NCI-H2029 treated with DMSO at 0.1 percent for 48 hours (cell line): ENCODE results near the gene MLKL.
A peak's percentile ranks its signal among the peaks of the same experiment; 100 is the strongest.
"Not testable (repeated sequence)": the region's sequence is repeated elsewhere in the genome, so short reads cannot be mapped to it uniquely, and the experiment has no call there.

Experiments
- DNase-seq: peaks from one replicate; lab custom pipeline; 2025; lab: John Stamatoyannopoulos, UW

MLKL gene

GRCh38 chr16:74699666-74700065, 996 bp downstream of the MLKL start:
- DNase-seq, result no peak

GRCh38 chr16:74698222-74698621, 2.4 kb downstream of the MLKL start:
- DNase-seq, result no peak

GRCh38 chr16:74695450-74696422, 4.9 kb downstream of the MLKL start:
- DNase-seq, result peak; percentile 50

GRCh38 chr16:74691093-74691855, 9.4 kb downstream of the MLKL start:
- DNase-seq, result no peak

GRCh38 chr16:74682556-74682955, 18.1 kb downstream of the MLKL start:
- DNase-seq, result no peak

GRCh38 chr16:74680681-74681080, 20.0 kb downstream of the MLKL start:
- DNase-seq, result no peak

- no peak for DNase-seq
Observed at GRCh38 chr16:74679983-74680382, 20.7 kb downstream of the MLKL start.

GRCh38 chr16:74677868-74678267, 22.8 kb downstream of the MLKL start:
- DNase-seq, result no peak

GRCh38 chr16:74673876-74674275, 26.8 kb downstream of the MLKL start:
- no peak for DNase-seq

GRCh38 chr16:74668877-74669276, 31.8 kb downstream of the MLKL start:
- not testable (repeated sequence) for DNase-seq

- no peak for DNase-seq
Observed at GRCh38 chr16:74667255-74667700, 33.4 kb downstream of the MLKL start.

- DNase-seq, result peak; percentile 69
Observed at GRCh38 chr16:74666425-74667254, 34.0 kb downstream of the MLKL start, which contains the start of gene RFWD3. Gene RFWD3, minus strand, starts transcription at chr16:74666877. Its CDS starts 5,428 bp downstream, at chr16:74661449.

- DNase-seq, result no peak
Observed at GRCh38 chr16:74666010-74666421, 34.6 kb downstream of the MLKL start.

- DNase-seq, result no peak
Observed at GRCh38 chr16:74661064-74661463, 39.6 kb downstream of the MLKL start.

- DNase-seq, result no peak
Observed at GRCh38 chr16:74660383-74660782, 40.3 kb downstream of the MLKL start.

GRCh38 chr16:74659041-74659440, 41.6 kb downstream of the MLKL start:
- DNase-seq, result no peak

GRCh38 chr16:74657870-74658642, 42.6 kb downstream of the MLKL start:
- no peak for DNase-seq

GRCh38 chr16:74654536-74655050, 46.1 kb downstream of the MLKL start:
- no peak for DNase-seq

GRCh38 chr16:74652883-74653282, 47.8 kb downstream of the MLKL start:
- not testable (repeated sequence) for DNase-seq

GRCh38 chr16:74652249-74652648, 48.4 kb downstream of the MLKL start:
- DNase-seq, result no peak

GRCh38 chr16:74651841-74652240, 48.8 kb downstream of the MLKL start:
- no peak for DNase-seq
